Measurements from ENCODE around the gene CEP43. TPM values are rescaled to one million over a fixed set of nuclear protein-coding genes. Genes with fewer than 3 reads are reported as not detected.

Gene CEP43
- total RNA-seq, 1 donor from 2014 or later: 9.7 TPM

DNA sequence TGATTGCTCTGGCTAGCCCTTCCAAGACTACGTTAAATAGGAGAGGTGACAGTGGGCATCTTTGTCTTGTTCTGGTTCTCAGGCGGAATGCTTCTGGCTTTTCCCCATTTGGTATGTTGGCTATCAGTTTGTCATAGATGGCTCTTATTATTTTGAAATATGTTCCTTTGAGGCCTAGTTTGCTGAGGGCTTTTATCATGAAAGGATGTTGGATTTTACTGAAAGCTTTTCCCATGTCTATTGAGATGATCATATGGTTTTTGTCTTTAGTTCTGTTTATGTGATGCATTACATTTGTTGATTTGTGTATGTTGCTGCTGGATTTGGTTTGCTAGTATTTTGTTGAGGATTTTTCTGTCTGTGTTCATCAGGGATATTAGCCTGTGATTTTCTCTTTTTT is 32.9 kb upstream of the CEP43 start:
- DNase-seq (ENCODE audit: extremely low read depth, low read depth, low spot score): no peak

DNA sequence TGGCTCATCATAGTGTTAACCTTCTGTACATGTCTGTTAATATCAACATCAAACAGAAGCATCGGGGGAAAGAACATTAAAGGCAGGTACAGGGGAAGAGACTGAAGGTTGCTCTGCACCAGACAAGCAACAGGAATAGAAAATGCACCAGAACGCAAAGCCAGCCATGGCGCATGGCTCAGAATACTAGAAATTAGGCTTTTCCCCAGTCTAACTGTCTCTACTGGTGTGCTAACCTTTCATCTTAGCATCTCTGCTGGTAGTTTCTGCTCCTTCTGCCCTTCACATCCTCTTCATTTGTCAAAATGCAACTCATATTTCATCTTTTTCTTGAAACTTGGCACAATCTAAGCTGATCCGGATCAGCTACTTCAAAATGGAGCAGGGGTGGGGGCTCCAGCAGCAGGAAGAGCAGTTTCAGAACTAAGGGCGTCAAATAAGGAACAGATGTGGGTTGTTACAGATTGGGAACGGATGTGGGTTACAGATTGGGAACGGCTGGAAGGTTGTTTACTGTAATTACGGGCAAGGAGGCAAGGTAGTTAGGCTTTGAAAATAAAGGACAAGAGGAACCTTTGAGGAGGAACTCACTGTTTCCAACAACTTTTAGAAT is 29.7 kb upstream of the CEP43 start:
- DNase-seq (ENCODE audit: extremely low read depth, low read depth, low spot score): no peak

DNA sequence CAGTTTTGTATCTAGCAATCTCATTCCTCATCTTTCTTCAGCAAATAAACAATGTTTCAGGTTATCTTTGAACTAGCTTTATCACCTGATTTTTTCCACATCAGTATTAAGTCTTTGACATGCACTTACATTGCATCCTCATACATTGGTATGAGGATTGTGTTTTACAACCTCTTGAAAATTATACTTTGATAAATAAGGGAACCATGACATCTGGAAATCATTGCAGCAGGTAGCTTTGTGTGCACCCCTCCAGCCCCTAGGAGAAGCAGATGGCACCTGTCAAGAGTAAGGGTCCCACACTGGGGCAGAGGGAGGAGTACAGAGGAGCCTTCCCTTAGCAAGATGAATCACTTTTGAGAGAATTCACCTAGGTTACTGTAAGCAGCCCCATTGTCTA is 29.1 kb upstream of the CEP43 start:
- DNase-seq (ENCODE audit: extremely low read depth, low read depth, low spot score): no peak

DNA sequence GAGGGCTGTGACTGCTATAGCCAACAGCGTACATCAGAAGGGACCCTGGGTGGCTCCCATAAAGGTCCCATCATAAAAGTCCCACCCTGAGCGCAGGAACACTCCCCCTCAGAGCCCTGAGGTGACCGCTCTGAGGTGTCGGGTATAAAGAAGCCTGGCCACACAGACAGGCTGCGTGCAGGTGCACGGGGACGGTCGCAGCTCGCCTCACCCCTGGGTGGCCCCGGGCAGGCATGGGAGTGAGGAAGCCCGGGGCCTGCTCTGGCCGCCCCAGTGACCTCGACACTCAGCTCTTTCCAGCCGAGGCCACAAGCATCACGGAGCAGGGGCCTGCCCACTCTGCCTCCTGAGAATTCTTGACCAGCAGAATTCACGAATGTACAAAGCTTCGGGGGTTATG is 28.4 kb upstream of the CEP43 start:
- no peak for DNase-seq (ENCODE audit: extremely low read depth, low read depth, low spot score)

DNA sequence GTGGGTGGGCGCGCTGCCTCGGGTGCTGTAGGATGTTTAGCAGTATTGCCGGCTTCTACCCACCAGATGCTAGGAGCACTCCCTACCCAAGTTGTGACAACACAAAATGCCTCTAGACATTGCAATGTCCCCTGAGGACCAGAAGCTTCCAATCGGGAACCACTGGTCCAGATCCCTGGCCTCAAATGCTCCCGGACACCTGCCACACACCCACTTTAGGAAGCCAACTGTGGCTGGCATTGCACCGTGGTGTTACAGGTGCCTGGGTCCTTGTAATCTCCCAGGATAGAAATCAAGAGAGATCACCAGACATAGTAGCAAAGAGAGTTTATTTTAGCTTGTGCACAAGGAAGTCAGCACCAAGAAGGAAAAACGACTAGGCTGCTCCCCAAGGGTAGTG is 27.9 kb upstream of the CEP43 start:
- no peak for DNase-seq (ENCODE audit: extremely low read depth, low read depth, low spot score)

DNA sequence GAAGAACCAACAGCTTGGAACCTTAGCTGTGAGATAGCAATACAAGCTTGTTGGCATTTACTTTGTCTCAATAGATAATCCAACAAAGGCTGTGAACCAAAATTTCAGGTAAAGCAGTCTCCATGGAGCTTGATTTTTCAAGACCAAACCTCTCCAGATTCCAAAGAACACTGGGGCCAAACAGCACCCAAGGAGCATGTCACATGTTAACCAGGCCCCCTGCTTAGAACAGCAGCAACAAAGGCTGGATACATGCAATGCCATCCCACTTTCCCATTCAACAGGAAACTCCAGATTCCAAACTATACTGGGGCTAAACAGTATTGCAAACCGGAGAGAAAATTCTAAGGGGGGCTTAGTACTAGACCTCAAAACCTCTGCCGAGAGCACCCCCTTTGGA is 27.1 kb upstream of the CEP43 start:
- DNase-seq (ENCODE audit: extremely low read depth, low read depth, low spot score): no peak

DNA sequence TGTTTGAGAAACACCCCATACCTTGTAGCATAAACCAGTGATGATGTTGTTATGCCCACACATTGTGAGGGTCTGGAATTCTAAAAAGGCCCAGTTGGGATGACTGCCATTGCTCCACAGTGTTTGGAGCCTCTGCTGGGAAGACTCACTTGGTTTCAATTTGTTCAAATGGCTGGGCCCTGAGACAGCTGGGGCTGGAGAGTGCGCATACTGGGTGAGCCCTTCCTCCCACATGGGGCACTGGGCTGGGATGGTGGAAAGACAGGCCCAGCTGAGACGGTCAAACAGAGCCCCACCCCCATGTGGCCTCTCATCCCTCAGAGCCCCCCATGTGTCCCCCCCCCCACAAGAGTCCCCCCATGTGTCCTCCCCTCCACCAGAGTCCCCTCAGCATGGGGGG is 22.6 kb upstream of the CEP43 start:
- DNase-seq (ENCODE audit: extremely low read depth, low read depth, low spot score): no peak

DNA sequence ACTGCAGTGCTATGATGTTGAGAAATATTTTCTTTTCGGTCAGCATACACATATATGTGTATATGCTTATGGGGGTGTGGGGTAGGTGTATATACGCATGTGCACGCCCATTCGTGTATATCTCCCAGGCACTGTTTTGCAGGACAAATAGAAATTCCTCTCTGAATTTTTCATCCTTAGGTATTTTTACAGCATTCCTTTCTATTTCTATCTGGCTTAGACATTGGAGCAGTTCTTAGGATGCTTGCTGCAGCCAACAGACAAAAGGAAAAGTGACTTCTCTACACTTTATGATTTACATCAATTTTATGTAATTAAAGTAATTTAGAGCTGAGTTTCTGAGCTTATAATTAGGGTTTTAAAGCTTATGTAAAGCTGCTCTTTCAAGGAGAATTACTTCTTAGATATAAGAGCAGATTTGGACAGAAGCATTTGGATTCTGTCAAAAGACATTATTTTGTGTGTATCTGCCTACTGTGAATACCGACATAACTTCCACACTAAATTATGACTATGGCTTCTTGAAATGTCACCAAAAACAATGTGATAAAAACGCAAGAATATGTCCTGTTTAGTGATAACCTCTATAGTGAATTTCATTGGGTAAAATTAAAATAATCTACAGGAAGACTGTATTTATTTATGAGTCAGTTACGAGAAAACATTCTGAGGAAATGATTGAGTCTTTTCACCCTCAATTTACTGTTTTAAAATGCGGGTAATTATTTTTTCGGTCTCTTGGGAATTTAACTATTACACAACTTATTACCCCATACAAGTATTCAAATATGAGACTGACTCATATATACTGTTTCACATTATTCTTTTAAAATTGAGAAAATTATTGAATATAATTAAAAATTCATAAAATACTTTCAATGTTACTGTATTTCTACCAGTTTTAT is 21.3 kb upstream of the CEP43 start:
- no peak for DNase-seq (ENCODE audit: extremely low read depth, low read depth, low spot score)

DNA sequence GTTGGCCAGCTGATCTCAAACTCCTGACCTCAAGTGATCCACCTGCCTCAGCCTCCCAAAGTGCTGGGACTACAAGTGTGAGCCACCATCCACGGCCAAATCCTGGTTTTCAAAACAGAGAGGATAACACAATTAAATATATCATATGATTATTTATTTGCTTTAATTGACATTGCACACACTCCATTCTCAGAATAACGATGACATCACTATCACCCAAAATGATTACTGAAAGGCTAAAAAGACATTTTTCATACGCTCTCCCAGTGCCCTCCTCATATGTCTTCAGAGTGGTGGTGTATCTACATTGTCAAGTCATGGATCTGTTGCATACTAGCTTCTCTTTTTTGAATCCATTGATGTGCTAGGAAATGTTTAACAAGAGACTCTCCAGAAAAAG is 18.5 kb upstream of the CEP43 start:
- no peak for DNase-seq (ENCODE audit: extremely low read depth, low read depth, low spot score)

DNA sequence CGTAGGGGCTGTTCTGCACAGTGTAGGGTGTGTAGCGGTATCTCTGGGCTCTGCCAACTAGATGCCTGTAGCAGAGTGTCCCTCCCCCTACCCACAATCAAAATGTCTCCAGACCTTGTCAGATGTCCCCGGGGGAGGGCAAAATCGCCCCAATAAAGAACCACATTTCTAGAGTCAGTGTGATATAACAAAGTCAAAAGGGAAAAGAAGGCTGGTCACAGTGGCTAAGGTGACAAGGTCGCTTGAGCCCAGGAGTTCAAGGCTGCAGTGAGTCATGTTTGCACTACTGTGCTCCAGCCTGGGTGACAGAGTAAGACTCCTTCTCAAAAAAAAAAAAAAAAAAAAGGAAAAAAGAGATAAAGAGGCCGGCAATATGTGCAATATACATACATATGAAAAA is 11.7 kb upstream of the CEP43 start:
- DNase-seq (ENCODE audit: extremely low read depth, low read depth, low spot score): no peak

DNA sequence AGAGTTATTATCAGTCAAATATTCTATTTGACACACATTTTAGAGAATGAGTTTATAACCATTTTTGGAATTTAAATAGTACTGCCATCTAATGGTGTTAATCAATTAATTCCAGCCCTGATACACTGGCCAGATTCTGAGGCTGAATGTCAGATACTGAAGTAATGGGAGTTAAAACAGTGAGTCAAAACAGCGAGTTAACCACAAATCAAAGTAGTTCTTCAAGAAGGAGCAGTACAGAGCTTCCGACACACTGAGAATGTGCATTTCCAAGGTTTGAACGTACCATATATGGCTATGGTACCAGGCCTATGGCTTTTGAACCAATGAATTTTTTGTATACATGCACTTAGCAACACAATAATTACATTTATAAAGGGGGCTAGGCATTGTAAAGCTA is 11.3 kb upstream of the CEP43 start:
- no peak for DNase-seq (ENCODE audit: extremely low read depth, low read depth, low spot score)

DNA sequence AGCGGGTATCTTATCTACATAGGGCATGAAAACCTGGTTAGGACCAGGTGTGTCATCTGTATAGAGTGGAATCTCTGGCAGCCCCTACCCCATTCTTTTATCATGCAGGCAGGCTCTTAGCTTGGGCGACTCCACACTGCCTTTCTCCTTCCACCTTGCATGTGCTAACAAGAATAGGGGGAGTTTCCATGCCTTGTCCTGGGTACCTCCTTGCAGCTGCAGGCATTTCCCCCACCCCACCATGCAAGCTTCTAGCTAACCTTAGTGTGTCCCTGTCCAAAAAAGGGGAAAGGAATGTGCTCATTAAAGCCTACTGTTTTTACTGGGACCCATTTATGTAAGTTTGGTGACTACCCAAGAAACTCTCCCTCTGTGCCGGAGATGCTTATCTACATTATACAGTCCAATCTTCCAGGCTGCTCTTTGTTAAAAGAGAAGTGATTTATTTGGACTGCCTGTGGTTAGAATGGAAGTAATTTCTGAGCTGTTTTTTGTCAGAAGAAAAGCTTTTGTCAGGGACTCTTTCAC is 10.5 kb upstream of the CEP43 start:
- DNase-seq (ENCODE audit: extremely low read depth, low read depth, low spot score): no peak

DNA sequence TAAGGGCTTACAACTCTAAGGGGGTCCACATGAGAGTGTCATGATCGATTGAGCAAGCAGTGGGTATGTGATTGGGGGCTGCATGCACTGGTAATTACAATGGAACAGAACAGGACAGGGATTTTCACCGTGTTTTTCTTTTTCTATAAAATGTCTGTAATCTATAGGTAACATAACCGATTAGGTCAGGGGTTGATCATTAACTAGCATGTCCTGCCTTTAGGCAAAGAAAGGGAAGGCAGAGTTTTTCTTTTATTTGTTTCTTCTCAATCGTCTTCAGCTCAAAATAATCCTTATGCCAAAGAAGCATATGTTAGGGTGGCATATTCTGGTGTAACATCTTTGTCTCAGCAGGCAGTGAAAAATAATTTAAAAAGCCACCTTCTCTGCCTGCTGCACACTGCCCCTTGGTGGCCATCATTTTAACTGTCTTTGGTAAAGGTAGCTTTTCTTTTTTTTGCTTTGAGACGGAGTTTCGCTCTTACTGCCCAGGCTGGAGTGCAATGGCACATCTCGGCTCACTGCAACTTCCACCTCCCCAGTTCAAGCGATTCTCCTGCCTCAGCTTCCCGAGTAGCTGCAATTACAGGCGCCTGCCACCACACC is 9.7 kb upstream of the CEP43 start:
- DNase-seq (ENCODE audit: extremely low read depth, low read depth, low spot score): no peak

DNA sequence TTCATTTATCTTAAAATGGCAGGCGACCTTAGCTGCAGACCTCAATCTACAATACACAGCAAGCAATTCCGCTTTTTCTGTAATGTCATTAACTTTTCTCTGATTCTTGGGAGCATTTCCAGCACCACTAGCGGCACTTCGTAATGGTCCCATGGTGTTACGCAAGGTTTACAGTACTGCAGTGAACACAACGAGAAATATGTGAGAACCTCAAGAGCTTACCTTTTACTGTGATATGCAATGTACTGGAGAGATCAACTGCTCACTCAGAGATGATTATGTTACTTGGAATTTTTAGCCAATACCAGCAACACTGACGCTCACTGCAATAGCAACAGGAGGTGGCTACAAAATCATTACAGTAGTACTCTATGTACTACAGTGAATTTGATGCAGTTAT is 2.8 kb upstream of the CEP43 start:
- DNase-seq (ENCODE audit: extremely low read depth, low read depth, low spot score): no peak

DNA sequence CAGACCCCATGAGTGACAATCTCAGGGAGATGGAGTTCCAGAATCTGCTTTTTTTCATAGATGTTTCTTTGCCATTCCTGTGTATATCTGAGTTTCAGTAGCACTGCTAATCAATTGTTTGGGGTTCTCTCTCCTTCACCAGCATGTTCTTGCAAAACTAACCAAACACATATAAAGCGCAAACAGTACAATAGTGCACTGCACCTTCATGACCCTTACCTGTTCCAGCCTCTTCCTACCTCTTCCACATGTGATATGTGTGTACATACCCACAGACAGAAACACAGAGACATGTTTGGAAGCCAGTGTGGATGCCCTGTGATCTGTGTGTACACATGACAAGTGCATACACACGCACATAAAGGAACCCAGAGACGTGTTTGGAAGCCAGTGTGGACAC is 1.8 kb upstream of the CEP43 start:
- no peak for DNase-seq (ENCODE audit: extremely low read depth, low read depth, low spot score)

DNA sequence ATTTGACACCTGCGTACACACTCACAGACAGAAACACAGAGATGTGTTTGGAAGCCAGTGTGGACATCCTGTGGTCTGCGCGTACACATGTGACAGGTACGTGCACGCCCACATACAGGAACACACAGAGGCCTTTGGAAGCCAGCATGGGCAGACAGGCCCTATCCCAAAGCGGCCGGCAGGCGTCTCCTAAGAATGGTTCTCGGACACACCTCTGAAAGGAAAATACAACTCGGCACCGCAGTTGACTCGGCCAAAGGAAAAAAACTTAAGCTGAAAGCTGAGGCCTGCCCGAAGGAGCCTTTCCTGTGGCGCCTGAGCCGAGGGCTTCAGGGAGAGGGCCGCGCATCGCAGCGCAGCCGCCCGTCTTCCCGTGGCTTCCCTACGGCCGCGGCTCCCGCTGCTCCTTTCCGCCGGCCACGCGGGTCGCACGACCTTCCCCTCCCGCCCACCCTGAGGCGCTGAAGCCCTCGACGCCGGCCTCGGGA is 1.4 kb upstream of the CEP43 start:
- DNase-seq (ENCODE audit: extremely low read depth, low read depth, low spot score): no peak

DNA sequence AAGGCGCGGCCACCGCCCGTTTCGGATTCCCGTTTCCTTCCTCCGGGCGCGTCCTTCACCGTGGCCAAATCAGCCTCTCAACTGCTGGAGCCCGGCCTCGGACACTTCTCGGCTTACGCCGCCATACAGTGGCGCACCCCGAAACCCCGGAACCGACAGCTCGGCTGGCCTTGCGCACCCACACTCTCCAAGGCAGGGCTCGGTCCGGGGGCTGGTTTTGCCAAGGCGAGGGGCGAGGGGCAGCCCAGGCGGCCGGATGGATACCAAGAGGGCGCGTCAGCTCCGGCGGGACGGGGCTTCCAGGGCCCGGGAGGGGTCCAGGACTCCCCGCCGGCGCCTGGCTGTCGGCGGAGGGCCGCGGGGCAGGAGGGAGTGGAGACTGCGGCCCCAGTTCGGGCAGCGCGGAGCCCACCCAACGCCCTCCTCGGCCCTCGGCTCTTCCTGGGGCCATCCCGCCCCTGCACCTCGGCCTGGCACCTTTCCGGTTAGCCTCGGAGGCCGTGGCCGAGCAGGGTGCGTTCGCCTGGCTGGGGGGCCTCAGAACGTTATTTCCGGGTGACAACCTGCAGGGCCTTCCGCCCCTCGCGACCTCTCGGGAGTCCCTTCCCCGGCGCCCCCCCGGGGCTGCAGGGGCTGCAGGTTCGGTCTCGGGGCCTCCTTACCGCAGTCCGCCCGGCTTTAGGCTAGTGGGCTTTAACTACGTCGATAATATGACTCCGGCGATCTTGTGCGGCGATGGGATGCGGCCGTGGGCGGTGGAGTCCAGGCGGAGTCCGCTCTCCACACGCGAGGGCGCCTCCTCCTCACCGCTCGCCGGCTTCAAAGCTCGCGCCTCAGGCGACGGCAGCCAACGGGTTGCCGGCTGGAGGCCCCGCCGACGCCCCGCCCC is 697 bp upstream of the CEP43 start:
- DNase-seq (ENCODE audit: extremely low read depth, low read depth, low spot score): no peak

DNA sequence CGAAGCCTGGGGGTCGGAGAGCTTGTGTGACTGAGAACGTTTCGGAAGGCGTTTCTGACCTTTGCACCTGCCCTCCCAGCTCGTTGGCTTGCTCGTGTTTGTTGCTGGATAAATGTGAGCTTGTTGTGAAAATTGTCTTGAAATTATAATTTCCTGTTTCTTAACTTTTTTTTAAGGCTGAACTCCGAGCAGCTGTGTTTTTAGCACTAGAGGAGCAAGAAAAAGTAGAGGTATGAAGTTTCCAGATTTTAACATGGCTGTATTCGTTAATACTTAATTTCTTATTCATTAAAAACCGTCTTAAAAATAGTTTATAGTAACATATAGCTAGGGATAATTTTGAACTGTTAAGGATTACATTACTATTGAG is 672 bp downstream of the CEP43 start:
- DNase-seq (ENCODE audit: extremely low read depth, low read depth, low spot score): no peak

DNA sequence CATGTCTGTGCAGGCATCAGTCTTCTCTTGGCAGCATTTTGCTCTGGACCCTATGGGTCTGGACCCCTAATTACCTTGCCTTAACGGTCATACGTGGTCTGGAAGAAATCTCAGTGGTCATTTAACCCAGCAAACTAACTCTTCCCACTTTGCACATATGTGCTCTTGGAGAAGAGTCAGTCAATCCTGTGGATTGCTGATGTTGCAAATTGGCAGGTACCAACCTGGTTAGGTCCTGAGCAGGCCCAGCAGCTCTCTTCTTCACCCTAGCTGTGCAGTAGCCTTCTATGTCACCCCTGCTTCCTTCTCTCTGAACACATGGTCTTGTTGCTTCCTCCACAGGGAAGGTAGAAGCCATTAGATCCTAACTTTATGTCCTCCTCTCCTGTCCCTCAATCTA is 1.6 kb downstream of the CEP43 start:
- no peak for DNase-seq (ENCODE audit: extremely low read depth, low read depth, low spot score)

DNA sequence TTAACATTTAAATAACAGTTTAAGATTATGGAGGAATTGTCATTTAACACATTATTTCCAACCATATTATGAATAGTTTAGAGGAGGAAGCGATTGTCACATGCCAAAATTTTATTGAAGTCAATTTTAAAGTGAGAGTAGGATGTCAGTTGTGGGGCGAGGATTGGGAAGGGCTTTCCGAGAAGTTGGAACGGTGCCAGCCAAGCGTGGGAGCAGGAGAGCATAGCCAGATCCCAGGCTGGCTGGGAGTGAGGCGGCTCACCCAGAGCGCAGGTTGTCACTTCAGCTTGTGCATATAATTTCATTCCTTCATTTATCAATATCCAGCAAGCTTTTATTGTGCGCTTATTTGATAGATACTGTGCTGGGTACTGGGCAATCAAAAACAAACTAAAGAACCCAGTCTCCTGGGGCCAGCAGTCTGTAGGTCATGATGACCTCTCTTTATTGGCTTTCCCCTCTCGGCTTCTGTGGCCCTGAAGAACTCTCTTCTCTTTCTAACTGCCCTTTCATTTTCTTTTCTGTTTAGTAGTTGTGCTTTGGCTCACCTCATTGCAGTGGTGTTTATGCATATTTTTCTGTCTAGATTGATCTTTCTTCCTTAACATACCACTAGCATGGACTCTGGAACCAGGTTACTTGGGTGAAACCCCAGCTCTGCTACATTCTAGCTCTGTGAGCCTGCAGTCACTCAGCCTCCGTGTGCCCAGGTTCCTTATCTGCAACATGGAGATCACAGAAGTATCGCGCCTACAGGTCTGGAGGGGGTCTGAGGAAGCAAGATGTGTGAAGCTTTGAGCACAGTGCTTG is 6.4 kb downstream of the CEP43 start:
- no peak for DNase-seq (ENCODE audit: extremely low read depth, low read depth, low spot score)
